Kidney (tissue), 14 donors: ENCODE results near the gene NCKAP5. TPM values are rescaled to one million over a fixed set of nuclear protein-coding genes. Genes with fewer than 3 reads are reported as not detected.
A peak's percentile ranks its signal among the peaks of the same experiment; 100 is the strongest.

ENCODE experiments used
- DNase-seq, 5 donors: peaks; one replicate each; pipeline ENCODE4 v3.0.0-alpha.2; 2013 to 2020
- FAIRE-seq: peaks from 2 replicates; lab custom pipeline; 2012; peaks lifted over from hg19 to GRCh38; lab: Jason Lieb, UNC
- H3K27ac ChIP-seq, 2 donors: one replicate each; pipeline ENCODE4 v1.7.0; 2013; ENCODE audit warnings: low read depth in 2 of 2, low read length in 2 of 2, inconsistent platforms in 1 of 2
- H3K27me3 ChIP-seq: one replicate; pipeline ENCODE4 v1.7.1; 2013; ENCODE audit warnings: low read length, inconsistent platforms; ENCODE audit not compliant: control insufficient read depth, insufficient read depth
- H3K36me3 ChIP-seq, 3 donors: one replicate each; pipeline versions ENCODE4 v1.7.0 to v1.7.1; 2013; ENCODE audit warnings: low read length in 3 of 3, control low read depth in 1 of 3, inconsistent platforms in 1 of 3; ENCODE audit not compliant: insufficient read depth in 3 of 3, control insufficient read depth in 2 of 3
- H3K4me1 ChIP-seq, 3 donors: one replicate each; pipeline versions ENCODE4 v1.7.0 to v1.7.1; 2013; ENCODE audit warnings: low read length in 3 of 3, inconsistent platforms in 1 of 3, low read depth in 1 of 3; ENCODE audit not compliant: control insufficient read depth in 2 of 3, insufficient read depth in 2 of 3
- H3K4me3 ChIP-seq, 3 donors: one replicate each; pipeline versions ENCODE4 v1.7.0 to v1.8.1; 2013; ENCODE audit warnings: low read length in 3 of 3, control low read depth in 1 of 3, inconsistent platforms in 1 of 3
- H3K9ac ChIP-seq, 3 donors: one replicate each; pipeline versions ENCODE4 v1.7.0 to v1.7.1; 2013; ENCODE audit warnings: low read length in 3 of 3, control low read depth in 1 of 3, inconsistent platforms in 1 of 3
- H3K9me3 ChIP-seq, 3 donors: one replicate each; pipeline versions ENCODE4 v1.7.0 to v1.7.1; 2013; ENCODE audit warnings: low read length in 3 of 3, control low read depth in 1 of 3, inconsistent platforms in 1 of 3; ENCODE audit not compliant: control insufficient read depth in 2 of 3, insufficient read depth in 1 of 3
- intact Hi-C: fragments of 100-400 bp; cut with DNase I; formaldehyde crosslinking; loops from one replicate; pipeline ENCODE4 v1.11.1; 2022
- polyA plus RNA-seq: library from polyadenylated mRNA; stranded (reverse); fragments of 350-450 nt; fragmentation: Illumina TruSeq; extraction: RNeasy Lipid Tissue Mini Kit (QIAGEN cat#74804); gene quantifications from one replicate; pipeline ENCODE4 v1.2.3, GENCODE V29; 2014; ENCODE audit warnings: low read depth, low replicate concordance; ENCODE audit not compliant: insufficient read depth
- total RNA-seq: library from RNA; stranded (reverse); fragmentation: NEBNext Ultra II Directional; extraction: Animal tissue kit (Norgen Biotek cat#: 25700); gene quantifications from one replicate; pipeline ENCODE4 v1.2.1, GENCODE V29; 2021
- TF ChIP-seq, protein P1 (sequence below): IDR thresholded peaks from 3 replicates; pipeline ENCODE4 v1.5.1; 2012; ENCODE audit warnings: mild to moderate bottlenecking, moderate library complexity, borderline replicate concordance; ENCODE audit not compliant: insufficient read depth; ENCODE audit errors: extremely low read depth
- donor health status: control.
- donor health status: control.
- donor health status: control.
- donor health status: control.
- donor health status: control.
- donor health status: DM: yes; HTN: yes; CAD: no.
- donor health status: Normal renal cell carcinoma (clear cell type).

The NCKAP5 gene
- total and polyA plus RNA-seq, 2 donors from 2014 or later, result 1.8 to 2.9 TPM

DNA sequence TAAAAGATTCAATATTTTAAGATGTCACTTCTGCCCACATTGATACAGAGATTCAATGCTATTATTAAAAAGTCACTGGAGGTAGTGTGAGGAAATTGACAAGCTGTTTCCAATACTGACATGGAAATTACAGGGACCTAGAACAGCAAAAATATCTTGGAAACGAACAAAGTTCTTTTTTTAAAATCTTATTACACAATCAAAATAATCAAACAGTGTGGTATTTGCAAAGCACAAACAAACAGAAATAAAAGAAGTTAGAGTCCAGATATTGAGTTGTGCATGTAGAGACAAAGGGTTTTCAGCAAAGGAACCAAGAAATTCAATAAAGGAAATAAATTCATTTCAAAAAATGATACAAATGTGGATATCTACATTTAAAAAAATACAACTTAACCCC, 369.6 kb downstream of the NCKAP5 start:
- intact Hi-C loops, result no loop called here
- FAIRE-seq (no peak), DNase-seq (no peak)
- H3K36me3 ChIP-seq, result no peaks in the 10 kb centered on the region
- no peak overlapping the region for H3K9ac ChIP-seq
- no peak overlapping the region for H3K4me3 ChIP-seq
- no peaks in the 10 kb centered on the region for H3K4me1 ChIP-seq
- no peaks in the 10 kb centered on the region for H3K9me3 ChIP-seq
- TF ChIP-seq, protein P1, sequence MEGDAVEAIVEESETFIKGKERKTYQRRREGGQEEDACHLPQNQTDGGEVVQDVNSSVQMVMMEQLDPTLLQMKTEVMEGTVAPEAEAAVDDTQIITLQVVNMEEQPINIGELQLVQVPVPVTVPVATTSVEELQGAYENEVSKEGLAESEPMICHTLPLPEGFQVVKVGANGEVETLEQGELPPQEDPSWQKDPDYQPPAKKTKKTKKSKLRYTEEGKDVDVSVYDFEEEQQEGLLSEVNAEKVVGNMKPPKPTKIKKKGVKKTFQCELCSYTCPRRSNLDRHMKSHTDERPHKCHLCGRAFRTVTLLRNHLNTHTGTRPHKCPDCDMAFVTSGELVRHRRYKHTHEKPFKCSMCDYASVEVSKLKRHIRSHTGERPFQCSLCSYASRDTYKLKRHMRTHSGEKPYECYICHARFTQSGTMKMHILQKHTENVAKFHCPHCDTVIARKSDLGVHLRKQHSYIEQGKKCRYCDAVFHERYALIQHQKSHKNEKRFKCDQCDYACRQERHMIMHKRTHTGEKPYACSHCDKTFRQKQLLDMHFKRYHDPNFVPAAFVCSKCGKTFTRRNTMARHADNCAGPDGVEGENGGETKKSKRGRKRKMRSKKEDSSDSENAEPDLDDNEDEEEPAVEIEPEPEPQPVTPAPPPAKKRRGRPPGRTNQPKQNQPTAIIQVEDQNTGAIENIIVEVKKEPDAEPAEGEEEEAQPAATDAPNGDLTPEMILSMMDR, result no peak
- H3K27me3 ChIP-seq, result no peaks in the 10 kb centered on the region
- no peak overlapping the region for H3K27ac ChIP-seq

DNA sequence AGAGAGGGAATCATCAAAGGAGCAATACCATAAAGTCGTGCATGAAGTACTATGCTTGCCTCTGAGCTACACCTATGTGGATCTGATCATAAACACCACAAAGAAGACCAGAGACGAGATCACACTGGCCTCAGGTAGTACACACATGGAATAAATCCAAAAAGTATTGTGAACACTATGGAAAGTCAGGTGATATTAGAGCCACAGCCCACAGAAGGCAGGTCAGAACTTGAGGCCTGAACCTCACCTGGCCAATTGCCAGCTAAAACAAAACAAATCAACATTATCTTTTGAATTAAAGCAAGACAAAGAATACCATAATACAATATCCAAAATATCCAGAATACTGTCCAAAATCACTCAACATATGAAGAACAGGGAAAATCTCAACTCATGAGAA, 371.1 kb downstream of the NCKAP5 start:
- Histone ChIP-seq H3K4me3 (no peak overlapping the region), H3K9ac (no peak overlapping the region), H3K27me3 (no peaks in the 10 kb centered on the region), H3K9me3 (no peaks in the 10 kb centered on the region), H3K36me3 (no peaks in the 10 kb centered on the region), H3K27ac (no peak overlapping the region), H3K4me1 (no peaks in the 10 kb centered on the region)
- TF ChIP-seq, protein P1, result no peak
- intact Hi-C loops, result no loop called here
- DNase-seq, result no peak
- FAIRE-seq, result no peak

GRCh38 chr2:133194777-133195335, 373.4 kb downstream of the NCKAP5 start:
- DNase-seq, result no peak
- Histone ChIP-seq H3K9me3 (no peaks in the 10 kb centered on the region), H3K9ac (no peak overlapping the region), H3K4me1 (no peaks in the 10 kb centered on the region), H3K27ac (no peak overlapping the region), H3K27me3 (no peaks in the 10 kb centered on the region), H3K4me3 (no peak overlapping the region), H3K36me3 (no peaks in the 10 kb centered on the region)
- TF ChIP-seq, protein P1, result no peak
- no peak for FAIRE-seq
- intact Hi-C loops, result no loop called here

DNA sequence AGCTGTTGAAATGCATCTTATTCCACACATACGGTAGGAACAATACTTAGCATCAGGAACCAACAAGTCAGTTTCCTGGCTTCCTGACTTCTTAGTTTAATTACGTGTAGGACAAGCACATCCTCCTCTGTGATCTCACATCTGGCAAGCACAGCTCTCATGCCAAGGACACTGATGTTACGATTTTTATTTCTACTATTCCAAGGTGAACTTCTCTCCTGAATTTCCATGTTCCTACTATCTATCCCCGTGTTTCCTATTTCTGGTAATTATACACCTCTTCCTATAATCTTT, 374.0 kb downstream of the NCKAP5 start:
- H3K4me3 ChIP-seq, result no peak overlapping the region
- no peaks in the 10 kb centered on the region for H3K27me3 ChIP-seq
- H3K27ac ChIP-seq, result no peak overlapping the region
- H3K4me1 ChIP-seq, result no peaks in the 10 kb centered on the region
- DNase-seq, result peak in 1 of 5 donors; percentile 7
- FAIRE-seq, result no peak
- no peaks in the 10 kb centered on the region for H3K9me3 ChIP-seq
- no peaks in the 10 kb centered on the region for H3K36me3 ChIP-seq
- intact Hi-C loops, result no loop called here
- TF ChIP-seq, protein P1, result no peak
- no peak overlapping the region for H3K9ac ChIP-seq
